ENCODE data around the gene SESN3. TPM values are rescaled to one million over a fixed set of nuclear protein-coding genes. Genes with fewer than 3 reads are reported as not detected.

The SESN3 gene
- total RNA-seq, 1 experiment from 2014 or later, result 36.8 TPM

- Histone ChIP-seq H3K4me2 (ENCODE audit: insufficient read depth, insufficient read length, low read length) (no peak overlapping the region), H2BK5ac (ENCODE audit: insufficient read length, low read length) (no peak overlapping the region), H3K4me1 (ENCODE audit: insufficient read depth, low read length) (peaks cover 8% of the 10 kb centered on the region), H2AK5ac (ENCODE audit: insufficient read length, low read length) (no peak overlapping the region), H3K79me1 (ENCODE audit: insufficient read depth, low read depth, low read length, poor library complexity, severe bottlenecking) (no peaks in the 10 kb centered on the region), H4K5ac (ENCODE audit: insufficient read length, low read depth, low read length) (no peak overlapping the region), H3K23me2 (ENCODE audit: insufficient read length, low read depth, low read length, poor library complexity, severe bottlenecking) (no peaks in the 10 kb centered on the region), H2BK120ac (ENCODE audit: low read depth, low read length, poor library complexity, severe bottlenecking) (no peak overlapping the region), H3K9me3 (ENCODE audit: control insufficient read depth, low read depth, low read length) (no peaks in the 10 kb centered on the region), H3K23ac (ENCODE audit: insufficient read length, low read depth, low read length) (no peak overlapping the region), H2AFZ (ENCODE audit: low read length) (no peak overlapping the region), H3K18ac (ENCODE audit: insufficient read length, low read depth, low read length) (no peak overlapping the region), H3K27ac (ENCODE audit: insufficient read length, low read depth, low read length) (no peak overlapping the region), H3K27me3 (ENCODE audit: insufficient read depth, low read length) (no peaks in the 10 kb centered on the region), H3K56ac (ENCODE audit: insufficient read length, low read depth, low read length) (no peak overlapping the region), H2BK15ac (ENCODE audit: low read depth, low read length) (no peak overlapping the region), H3K79me2 (ENCODE audit: insufficient read depth, low read length) (no peaks in the 10 kb centered on the region), H3K14ac (ENCODE audit: insufficient read depth, low read length) (no peak overlapping the region), H4K91ac (ENCODE audit: insufficient read length, low read depth, low read length) (no peak overlapping the region), H4K8ac (replicated peaks; ENCODE audit: insufficient read length, low read depth, low read length) (no peak overlapping the region), H3T11ph (ENCODE audit: low read length) (no peak overlapping the region), H2BK12ac (ENCODE audit: insufficient read length, low read depth, low read length) (no peak overlapping the region), H2BK20ac (ENCODE audit: low read depth, low read length, poor library complexity, severe bottlenecking) (no peak overlapping the region), H4K20me1 (ENCODE audit: control insufficient read depth, insufficient read depth, insufficient read length) (no peaks in the 10 kb centered on the region), H3K9ac (ENCODE audit: extremely low read depth, insufficient read length, low read length) (no peak overlapping the region), H3K4ac (ENCODE audit: low read depth, low read length) (no peak overlapping the region)
- WGBS (ENCODE audit: extremely low coverage, insufficient read length, low lambda C conversion rate), result no CpG with 5 or more reads among the region's 1 CpG
- no peak for DNase-seq
- H3K4me1 Mint-ChIP-seq, result peaks cover 59 to 60% of the 10 kb centered on the region in 2 experiments
- no peak overlapping the region for H3K4me3 Mint-ChIP-seq
- H3K36me3 Mint-ChIP-seq (ENCODE audit: insufficient read depth in 1 of 3, low read depth in 3 of 3), result no peaks in the 10 kb centered on the region
- no peaks in the 10 kb centered on the region for H3K9me3 Mint-ChIP-seq
- H3K27me3 Mint-ChIP-seq (ENCODE audit: low read depth), result no peaks in the 10 kb centered on the region
- no peak overlapping the region for H3K27ac Mint-ChIP-seq
- TF ChIP-seq CTCF (conservative IDR thresholded peaks at IDR 0.05), result no peak
Observed at GRCh38 chr11:95247127-95247684, 16.2 kb upstream of the SESN3 start.

All from H9 (cell line).